Mesothelial cell of epicardium (in vitro differentiated cells): Measurements from ENCODE around the gene TBC1D22A. TPM values are rescaled to one million over a fixed set of nuclear protein-coding genes. Genes with fewer than 3 reads are reported as not detected.
A peak's percentile ranks its signal among the peaks of the same experiment; 100 is the strongest.

ENCODE experiments used
- DNase-seq, 2 experiments: peaks; one replicate each; pipeline ENCODE4 v3.0.0; 2021; ENCODE audit warnings: low spot score in 2 of 2; ENCODE audit not compliant: unreplicated experiment in 2 of 2
- H3K27ac Mint-ChIP-seq: 2 replicates; pipeline ENCODE4 v1.8.0; 2021; ENCODE audit warnings: mixed read lengths
- H3K27me3 Mint-ChIP-seq: 2 replicates; pipeline ENCODE4 v1.8.0; 2021; ENCODE audit warnings: low read depth, mixed read lengths
- H3K36me3 Mint-ChIP-seq: 2 replicates; pipeline ENCODE4 v1.8.0; 2021; ENCODE audit warnings: mixed read lengths
- H3K4me1 Mint-ChIP-seq: 2 replicates; pipeline ENCODE4 v1.8.0; 2021; ENCODE audit warnings: mixed read lengths
- H3K4me3 Mint-ChIP-seq: 2 replicates; pipeline ENCODE4 v1.8.0; 2021; ENCODE audit warnings: mild to moderate bottlenecking, moderate library complexity, mixed read lengths
- H3K9me3 Mint-ChIP-seq: 2 replicates; pipeline ENCODE4 v1.8.0; 2021; ENCODE audit warnings: mixed read lengths
- total RNA-seq: library from RNA; stranded (reverse); gene quantifications from 3 replicates; pipeline ENCODE4 v1.2.1, GENCODE V29; 2021
- TF ChIP-seq, protein P1 (sequence below): fragments of 200-600 bp; sonication (generic); IDR thresholded peaks from one replicate; pipeline ENCODE4 v1.5.0; 2021; ENCODE audit warnings: antibody characterized with exemption; ENCODE audit not compliant: unreplicated experiment

TBC1D22A gene
- total RNA-seq, 1 donor from 2014 or later, result 26.6 TPM

DNA sequence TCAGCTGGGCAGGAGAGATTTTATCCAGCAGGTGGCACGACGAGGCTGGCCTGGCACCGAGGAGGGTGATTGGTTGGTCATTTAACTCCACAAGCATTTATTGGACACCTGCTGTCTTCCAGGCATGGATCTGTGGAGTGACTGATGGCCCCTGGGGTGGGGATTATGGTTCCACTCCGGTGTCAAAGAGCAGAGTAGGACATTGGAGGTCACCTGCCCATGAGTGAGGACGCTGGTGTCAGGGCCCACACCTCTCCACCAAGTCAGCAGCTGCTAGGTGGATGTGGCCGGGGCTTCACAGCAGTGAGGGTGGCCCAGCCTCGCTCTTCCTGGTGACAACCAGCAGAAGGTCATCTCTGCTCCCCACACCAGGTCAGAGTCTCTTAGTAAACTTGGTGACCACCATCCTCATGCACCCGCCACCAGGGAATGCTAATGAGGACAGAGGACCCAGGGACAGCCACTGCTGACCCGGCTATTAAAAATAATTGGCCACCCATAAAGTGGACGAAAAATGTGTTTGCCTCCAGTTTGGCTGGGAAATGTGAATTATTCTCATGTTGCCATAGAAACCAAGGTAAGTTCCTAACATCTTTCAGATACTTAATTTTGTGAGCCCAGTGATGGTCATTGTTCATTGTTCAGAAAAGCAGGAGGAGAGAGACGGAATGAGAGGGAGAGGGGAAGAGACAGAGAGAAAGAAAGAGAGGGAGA lies 428.7 kb downstream of the TBC1D22A start:
- H3K9me3 Mint-ChIP-seq, result peaks cover 41% of the 10 kb centered on the region

DNA sequence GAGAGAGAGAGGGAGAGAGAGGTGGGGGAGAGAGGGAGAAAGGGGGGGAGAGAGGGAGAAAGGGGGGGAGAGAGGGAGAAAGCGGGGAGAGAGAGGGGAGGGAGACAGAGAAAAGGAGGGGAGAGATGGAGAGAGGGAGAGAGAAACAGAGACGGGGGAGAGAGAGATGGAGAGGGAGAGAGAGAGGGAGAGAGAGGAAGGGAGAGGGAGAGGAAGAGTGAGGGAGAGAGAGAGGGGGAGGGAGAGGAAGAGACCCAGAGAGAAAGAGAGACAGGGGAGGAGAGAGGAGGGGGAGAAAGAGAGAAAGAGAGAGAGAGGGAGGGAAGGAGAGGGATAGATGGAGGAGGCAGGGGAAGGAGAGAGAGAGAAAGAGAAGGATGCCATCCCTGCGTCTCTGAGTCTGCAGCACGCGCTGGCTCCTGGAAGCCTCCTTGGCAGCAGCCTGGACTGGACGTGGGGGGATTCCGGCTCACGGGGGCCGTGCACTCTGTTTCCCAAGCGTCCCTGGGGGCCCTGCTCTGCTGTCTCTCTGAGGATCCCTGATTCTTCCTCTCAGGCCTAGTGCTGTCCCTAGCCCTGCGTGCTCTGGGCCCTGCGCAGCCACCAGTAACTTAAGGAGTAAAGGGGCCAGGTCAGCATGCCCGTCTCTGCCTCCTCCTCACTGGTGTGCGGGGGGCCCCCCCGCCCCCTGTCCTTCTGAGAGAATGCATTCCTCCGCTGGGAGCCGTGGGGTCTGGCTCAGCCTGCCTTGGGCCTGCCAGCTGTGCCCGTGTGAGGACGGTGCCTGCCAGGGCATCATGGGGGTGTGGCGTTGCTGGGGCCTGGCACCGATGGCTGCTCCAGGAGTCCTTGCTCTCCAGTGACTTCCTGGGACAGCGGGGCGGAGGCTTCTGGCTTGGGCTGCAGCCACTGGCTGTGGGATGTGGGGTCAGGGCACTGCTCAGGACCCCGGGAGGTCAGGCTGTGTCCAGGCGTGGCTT lies 429.5 kb downstream of the TBC1D22A start:
- no peak overlapping the region for H3K27ac Mint-ChIP-seq
- DNase-seq, result peak in 1 of 2 experiments; percentile 33
- no peaks in the 10 kb centered on the region for H3K4me1 Mint-ChIP-seq
- TF ChIP-seq, protein P1, sequence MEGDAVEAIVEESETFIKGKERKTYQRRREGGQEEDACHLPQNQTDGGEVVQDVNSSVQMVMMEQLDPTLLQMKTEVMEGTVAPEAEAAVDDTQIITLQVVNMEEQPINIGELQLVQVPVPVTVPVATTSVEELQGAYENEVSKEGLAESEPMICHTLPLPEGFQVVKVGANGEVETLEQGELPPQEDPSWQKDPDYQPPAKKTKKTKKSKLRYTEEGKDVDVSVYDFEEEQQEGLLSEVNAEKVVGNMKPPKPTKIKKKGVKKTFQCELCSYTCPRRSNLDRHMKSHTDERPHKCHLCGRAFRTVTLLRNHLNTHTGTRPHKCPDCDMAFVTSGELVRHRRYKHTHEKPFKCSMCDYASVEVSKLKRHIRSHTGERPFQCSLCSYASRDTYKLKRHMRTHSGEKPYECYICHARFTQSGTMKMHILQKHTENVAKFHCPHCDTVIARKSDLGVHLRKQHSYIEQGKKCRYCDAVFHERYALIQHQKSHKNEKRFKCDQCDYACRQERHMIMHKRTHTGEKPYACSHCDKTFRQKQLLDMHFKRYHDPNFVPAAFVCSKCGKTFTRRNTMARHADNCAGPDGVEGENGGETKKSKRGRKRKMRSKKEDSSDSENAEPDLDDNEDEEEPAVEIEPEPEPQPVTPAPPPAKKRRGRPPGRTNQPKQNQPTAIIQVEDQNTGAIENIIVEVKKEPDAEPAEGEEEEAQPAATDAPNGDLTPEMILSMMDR, result no peak
- peaks cover 6% of the 10 kb centered on the region for H3K36me3 Mint-ChIP-seq
- no peak overlapping the region for H3K4me3 Mint-ChIP-seq
- H3K9me3 Mint-ChIP-seq, result peaks cover 43% of the 10 kb centered on the region
- no peaks in the 10 kb centered on the region for H3K27me3 Mint-ChIP-seq

More for the DNA sequence above, 428.7 kb downstream of the TBC1D22A start:
- peaks cover 1% of the 10 kb centered on the region for H3K36me3 Mint-ChIP-seq
- H3K27me3 Mint-ChIP-seq, result no peaks in the 10 kb centered on the region
- no peak overlapping the region for H3K27ac Mint-ChIP-seq
- no peak overlapping the region for H3K4me3 Mint-ChIP-seq
- DNase-seq, result no peak
- H3K4me1 Mint-ChIP-seq, result no peaks in the 10 kb centered on the region
- TF ChIP-seq, protein P1, result no peak

DNA sequence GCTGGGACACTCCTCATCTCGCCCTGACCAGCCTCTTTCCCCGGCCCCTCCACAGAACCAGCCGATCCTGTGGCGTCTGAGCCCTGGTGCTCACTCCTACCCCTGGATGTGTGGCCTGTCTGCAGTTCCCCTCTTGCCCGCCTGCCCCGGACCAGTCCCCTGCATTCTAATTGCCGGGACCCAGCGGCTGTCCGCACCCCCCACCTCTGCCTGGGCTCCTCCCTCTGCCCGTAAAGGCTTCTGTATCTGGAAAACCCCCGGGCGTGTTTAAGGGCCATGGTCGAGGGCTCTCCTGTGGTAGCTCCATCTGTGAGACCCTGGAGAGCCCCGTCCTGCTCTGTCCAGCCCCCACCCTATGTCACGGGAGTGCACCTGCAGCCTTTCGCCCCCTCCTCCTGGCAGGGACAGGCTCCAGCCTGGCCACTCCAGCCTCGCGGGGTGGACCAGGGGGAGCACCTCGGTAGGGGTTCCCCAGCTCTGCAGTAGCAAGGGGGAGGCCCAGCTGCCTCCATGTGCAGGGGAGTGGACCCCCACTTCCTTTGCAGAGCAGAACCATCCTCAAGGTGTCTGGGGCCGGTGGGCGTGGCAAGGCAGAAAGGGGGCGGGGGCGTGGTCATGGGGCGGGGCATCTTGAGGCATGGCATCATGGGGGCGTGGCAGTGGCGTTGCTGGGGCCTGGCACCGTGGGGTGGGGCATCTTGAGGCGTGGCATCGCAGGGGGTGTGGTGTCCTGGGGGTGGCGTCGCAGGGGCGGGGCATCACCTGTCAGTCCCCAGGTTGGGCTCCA lies 430.4 kb downstream of the TBC1D22A start:
- H3K27me3 Mint-ChIP-seq, result no peaks in the 10 kb centered on the region
- H3K27ac Mint-ChIP-seq, result no peak overlapping the region
- TF ChIP-seq, protein P1, result no peak
- H3K4me1 Mint-ChIP-seq, result no peaks in the 10 kb centered on the region
- DNase-seq, result peak in 1 of 2 experiments; percentile 35
- no peak overlapping the region for H3K4me3 Mint-ChIP-seq
- H3K36me3 Mint-ChIP-seq, result peaks cover 6% of the 10 kb centered on the region
- H3K9me3 Mint-ChIP-seq, result peaks cover 36% of the 10 kb centered on the region

DNA sequence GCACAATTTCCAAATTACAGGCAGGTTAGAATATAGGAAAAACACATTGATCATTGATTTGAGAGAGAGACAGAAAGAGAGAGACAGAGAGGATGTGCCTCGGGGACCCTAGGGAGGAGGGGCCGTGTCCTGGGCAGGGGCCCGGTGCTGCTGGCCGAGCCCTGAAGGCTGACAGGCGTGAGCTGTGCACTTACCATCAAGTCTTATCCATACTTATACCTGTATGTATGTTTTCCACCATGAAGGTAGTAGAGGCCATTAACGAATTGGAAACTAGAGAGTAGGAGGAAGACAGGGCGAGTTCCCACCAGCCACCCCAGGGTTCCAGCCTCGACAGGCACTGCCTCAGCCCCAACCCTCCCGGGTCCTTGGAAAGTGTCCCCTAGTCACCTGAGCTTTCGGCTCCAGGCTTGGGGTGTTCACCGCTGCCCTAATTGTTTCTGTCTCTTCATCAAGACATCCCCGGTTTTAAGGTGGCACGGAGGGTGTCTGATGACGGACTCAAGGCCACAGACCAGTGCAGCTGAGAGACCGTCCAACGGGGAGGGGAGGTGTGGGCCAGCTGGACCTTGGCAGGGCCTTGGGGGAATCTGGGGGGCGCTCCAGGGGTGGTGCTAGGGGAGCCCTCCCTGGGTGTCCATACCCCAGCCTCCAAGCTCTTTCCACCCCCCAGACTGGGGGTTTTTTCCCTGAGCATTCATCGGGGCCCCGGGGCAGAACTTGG lies 431.3 kb downstream of the TBC1D22A start:
- no peaks in the 10 kb centered on the region for H3K4me1 Mint-ChIP-seq
- H3K27ac Mint-ChIP-seq, result no peak overlapping the region
- DNase-seq, result no peak
- TF ChIP-seq, protein P1, result no peak
- H3K36me3 Mint-ChIP-seq, result peaks cover 6% of the 10 kb centered on the region
- H3K27me3 Mint-ChIP-seq, result no peaks in the 10 kb centered on the region
- H3K9me3 Mint-ChIP-seq, result peaks cover 38% of the 10 kb centered on the region
- no peak overlapping the region for H3K4me3 Mint-ChIP-seq
